ENCODE data around the gene HYLS1.

The HYLS1 gene

GRCh38 chr11:125883375-125883774, 4.1 kb upstream of the HYLS1 start:
- H3K4me3 ChIP-seq (ENCODE audit: low read depth in 1 of 2, low read length in 2 of 2): no peak overlapping the region
- DNase-seq (no peak), ATAC-seq (ENCODE audit: insufficient read depth, low read depth) (no peak)
- no peak overlapping the region for H3K4me2 ChIP-seq (ENCODE audit: insufficient read depth, low read length)
- no peak for TF ChIP-seq EZH2 (IDR thresholded peaks at IDR 0.05; ENCODE audit: borderline replicate concordance, low read depth, low read length, severe bottlenecking)
- TF ChIP-seq, protein P1, sequence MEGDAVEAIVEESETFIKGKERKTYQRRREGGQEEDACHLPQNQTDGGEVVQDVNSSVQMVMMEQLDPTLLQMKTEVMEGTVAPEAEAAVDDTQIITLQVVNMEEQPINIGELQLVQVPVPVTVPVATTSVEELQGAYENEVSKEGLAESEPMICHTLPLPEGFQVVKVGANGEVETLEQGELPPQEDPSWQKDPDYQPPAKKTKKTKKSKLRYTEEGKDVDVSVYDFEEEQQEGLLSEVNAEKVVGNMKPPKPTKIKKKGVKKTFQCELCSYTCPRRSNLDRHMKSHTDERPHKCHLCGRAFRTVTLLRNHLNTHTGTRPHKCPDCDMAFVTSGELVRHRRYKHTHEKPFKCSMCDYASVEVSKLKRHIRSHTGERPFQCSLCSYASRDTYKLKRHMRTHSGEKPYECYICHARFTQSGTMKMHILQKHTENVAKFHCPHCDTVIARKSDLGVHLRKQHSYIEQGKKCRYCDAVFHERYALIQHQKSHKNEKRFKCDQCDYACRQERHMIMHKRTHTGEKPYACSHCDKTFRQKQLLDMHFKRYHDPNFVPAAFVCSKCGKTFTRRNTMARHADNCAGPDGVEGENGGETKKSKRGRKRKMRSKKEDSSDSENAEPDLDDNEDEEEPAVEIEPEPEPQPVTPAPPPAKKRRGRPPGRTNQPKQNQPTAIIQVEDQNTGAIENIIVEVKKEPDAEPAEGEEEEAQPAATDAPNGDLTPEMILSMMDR (IDR thresholded peaks at IDR 0.05; ENCODE audit: borderline replicate concordance, extremely low read depth, low read length, poor library complexity, severe bottlenecking): no peak
- H3K79me2 ChIP-seq (ENCODE audit: insufficient read depth, low read length): no peaks in the 10 kb centered on the region
- H3K9me3 ChIP-seq (ENCODE audit: insufficient read depth, low read length, severe bottlenecking): peaks cover 2% of the 10 kb centered on the region
- no peaks in the 10 kb centered on the region for H3K36me3 ChIP-seq (ENCODE audit: insufficient read depth, low read length)
- H3K27me3 ChIP-seq (ENCODE audit: insufficient read depth, low read length, poor library complexity): no peaks in the 10 kb centered on the region
- H4K20me1 ChIP-seq (ENCODE audit: insufficient read depth, low read length): no peaks in the 10 kb centered on the region
- peaks cover 14% of the 10 kb centered on the region for H3K4me1 ChIP-seq (ENCODE audit: insufficient read depth, low read length)
- no peak overlapping the region for H3K9ac ChIP-seq (ENCODE audit: low read depth, low read length)
- no peak overlapping the region for H3K27ac ChIP-seq (ENCODE audit: low read length)
- H2AFZ ChIP-seq (ENCODE audit: low read depth, low read length): no peak overlapping the region

GRCh38 chr11:125886997-125887372, 483 bp upstream of the HYLS1 start:
- Histone ChIP-seq H2AFZ (ENCODE audit: low read depth, low read length) (peak overlapping the region; percentile 85; the same call in 1 of the 2 replicates), H3K27ac (ENCODE audit: low read length) (peak overlapping the region; percentile 24; the same call in 1 of the 2 replicates), H3K4me1 (ENCODE audit: insufficient read depth, low read length) (peaks cover 35% of the 10 kb centered on the region), H3K36me3 (ENCODE audit: insufficient read depth, low read length) (peaks cover 5% of the 10 kb centered on the region; the same call in 1 of the 2 replicates), H4K20me1 (ENCODE audit: insufficient read depth, low read length) (no peaks in the 10 kb centered on the region), H3K9me3 (ENCODE audit: insufficient read depth, low read length, severe bottlenecking) (peaks cover 2% of the 10 kb centered on the region), H3K9ac (ENCODE audit: low read depth, low read length) (peak overlapping the region; percentile 83; the same call in 1 of the 2 replicates), H3K4me3 (ENCODE audit: low read depth in 1 of 2, low read length in 2 of 2) (peak overlapping the region in 1 of 2 experiments; percentile 69; a peak in 2 of 4 replicates), H3K4me2 (ENCODE audit: insufficient read depth, low read length) (peak overlapping the region; percentile 68), H3K79me2 (ENCODE audit: insufficient read depth, low read length) (peaks cover 13% of the 10 kb centered on the region; the same call in 1 of the 2 replicates), H3K27me3 (ENCODE audit: insufficient read depth, low read length, poor library complexity) (no peaks in the 10 kb centered on the region)
- TF ChIP-seq, protein P1 (IDR thresholded peaks at IDR 0.05; ENCODE audit: borderline replicate concordance, extremely low read depth, low read length, poor library complexity, severe bottlenecking): no peak
- TF ChIP-seq EZH2 (IDR thresholded peaks at IDR 0.05; ENCODE audit: borderline replicate concordance, low read depth, low read length, severe bottlenecking): no peak
- DNase-seq (peak; percentile 16), ATAC-seq (ENCODE audit: insufficient read depth, low read depth) (no peak; the same call in 2 of the 3 replicates)

DNA sequence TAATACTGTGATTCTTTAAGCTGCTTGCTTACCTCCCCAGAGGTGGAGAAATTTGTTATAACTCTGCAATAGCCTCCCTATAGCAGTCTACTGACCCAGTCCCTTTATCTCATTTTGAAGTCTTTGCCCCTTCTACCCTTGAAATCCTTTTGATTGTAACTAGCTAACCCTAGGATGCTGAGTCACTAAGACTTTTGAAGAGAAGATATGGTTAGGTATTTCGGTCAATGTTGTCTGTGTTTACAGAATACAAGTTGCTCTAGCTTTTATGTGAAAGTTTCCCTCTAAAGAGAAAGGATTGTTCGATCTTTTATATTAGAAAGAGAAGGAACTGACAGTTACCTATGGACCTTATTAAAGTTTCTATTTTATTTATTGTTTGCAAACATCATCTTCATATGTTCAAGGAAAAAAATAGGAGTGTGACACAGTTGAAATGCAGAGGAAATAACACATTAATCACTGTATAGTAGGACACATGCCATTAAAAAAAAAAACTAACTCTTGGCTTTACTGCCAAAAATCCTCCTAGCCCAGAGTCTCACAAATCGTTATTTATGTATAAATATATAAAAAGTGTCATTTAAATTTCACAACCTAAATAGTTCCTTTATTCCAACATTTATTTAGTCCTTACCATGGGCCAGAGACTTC, 3.1 kb downstream of the HYLS1 start:
- TF ChIP-seq EZH2 (IDR thresholded peaks at IDR 0.05; ENCODE audit: borderline replicate concordance, low read depth, low read length, severe bottlenecking): no peak
- TF ChIP-seq, protein P1 (IDR thresholded peaks at IDR 0.05; ENCODE audit: borderline replicate concordance, extremely low read depth, low read length, poor library complexity, severe bottlenecking): no peak
- Histone ChIP-seq H3K9ac (ENCODE audit: low read depth, low read length) (no peak overlapping the region), H3K4me2 (ENCODE audit: insufficient read depth, low read length) (peak overlapping the region; percentile 29; the same call in 1 of the 2 replicates), H2AFZ (ENCODE audit: low read depth, low read length) (no peak overlapping the region), H3K36me3 (ENCODE audit: insufficient read depth, low read length) (peaks cover 37% of the 10 kb centered on the region), H3K27ac (ENCODE audit: low read length) (no peak overlapping the region), H3K79me2 (ENCODE audit: insufficient read depth, low read length) (peaks cover 28% of the 10 kb centered on the region), H3K9me3 (ENCODE audit: insufficient read depth, low read length, severe bottlenecking) (peaks cover 2% of the 10 kb centered on the region), H4K20me1 (ENCODE audit: insufficient read depth, low read length) (0 out of 2 replicates have a peak, but pooled peaks cover 2% of the 10 kb centered on the region), H3K4me3 (ENCODE audit: low read depth in 1 of 2, low read length in 2 of 2) (no peak overlapping the region), H3K27me3 (ENCODE audit: insufficient read depth, low read length, poor library complexity) (no peaks in the 10 kb centered on the region), H3K4me1 (ENCODE audit: insufficient read depth, low read length) (peaks cover 35% of the 10 kb centered on the region)
- ATAC-seq (ENCODE audit: insufficient read depth, low read depth): no peak
- no peak for DNase-seq
